ENCODE results near the gene PTPN2. TPM values are rescaled to one million over a fixed set of nuclear protein-coding genes. Genes with fewer than 3 reads are reported as not detected.

Gene PTPN2
- total and polyA plus RNA-seq, 2 donors (not counting 1 experiment from before 2014, with no cell fraction given): 41.2 to 75.5 TPM

DNA sequence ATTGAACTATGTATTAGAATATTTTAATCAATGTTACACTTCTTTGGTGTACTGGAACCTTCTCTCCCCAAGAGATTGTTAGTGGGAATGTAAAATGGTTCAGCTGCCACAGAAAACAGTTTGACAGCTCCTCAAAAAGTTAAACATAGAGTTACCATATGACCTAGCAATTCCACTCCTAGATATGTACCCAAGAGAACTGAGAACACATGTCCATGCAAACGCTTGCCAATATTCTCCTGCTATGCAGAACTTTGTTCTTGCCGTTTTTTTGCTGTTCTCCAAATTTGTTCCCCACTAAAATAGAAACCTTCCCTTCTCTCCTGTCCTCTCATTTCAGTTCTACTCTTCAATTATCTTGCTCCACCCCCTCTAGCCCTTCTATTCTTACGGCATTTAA lies 87.6 kb downstream of the PTPN2 start:
- Mint-ChIP-seq H3K4me3 (no peak overlapping the region), H3K27me3 (no peaks in the 10 kb centered on the region), H3K4me1 (no peaks in the 10 kb centered on the region), H3K27ac (no peak overlapping the region), H3K9me3 (ENCODE audit: insufficient read depth) (no peaks in the 10 kb centered on the region)
- Histone ChIP-seq H3K4me1 (ENCODE audit: control insufficient read depth in 2 of 2, insufficient read depth in 2 of 2, low read length in 2 of 2) (no peaks in the 10 kb centered on the region), H3K79me2 (ENCODE audit: control insufficient read depth, insufficient read depth, low read length) (peaks cover 3% of the 10 kb centered on the region), H3K4me3 (ENCODE audit: control extremely low read depth in 1 of 5, extremely low read depth in 1 of 5, insufficient read depth in 1 of 5, low read depth in 2 of 5, low read length in 4 of 5) (no peak overlapping the region), H3K9me3 (ENCODE audit: control extremely low read depth in 1 of 3, control insufficient read depth in 2 of 3, insufficient read depth in 1 of 3, low read length in 2 of 3) (no peaks in the 10 kb centered on the region), H3K4me2 (replicated peaks; ENCODE audit: low read depth, low read length, poor library complexity, severe bottlenecking) (no peak overlapping the region), H4K20me1 (ENCODE audit: control insufficient read depth, insufficient read depth, low read length, poor library complexity, severe bottlenecking) (no peaks in the 10 kb centered on the region), H3K9ac (ENCODE audit: low read length) (no peak overlapping the region), H2AFZ (ENCODE audit: insufficient read depth, low read depth, low read length, poor library complexity, severe bottlenecking) (no peak overlapping the region), H3K36me3 (replicated peaks in 1 of 2; ENCODE audit: control extremely low read depth in 1 of 2, control insufficient read depth in 1 of 2, extremely low read depth in 1 of 2, insufficient read depth in 2 of 2, low read length in 1 of 2) (peaks cover 0 to 30% of the 10 kb centered on the region in 2 experiments), H3K27ac (ENCODE audit: low read length in 2 of 2) (no peak overlapping the region), H3K27me3 (replicated peaks in 1 of 4; ENCODE audit: control extremely low read depth in 1 of 4, control insufficient read depth in 3 of 4, insufficient read depth in 4 of 4, low read length in 3 of 4) (no peaks in the 10 kb centered on the region)
- DNase-seq: no peak
- intact Hi-C loops (cut with micrococcal nuclease): no loop called here
- ChIA-PET CTCF (interaction anchor here (0.6 kb wide), 1 partner anchor 14 kb away, joined by 5 read pairs; no protein-coding TSS in a partner anchor), POLR2A (no interaction called here)
- 86% methylated on average over 2 of the region's 3 CpGs for WGBS (ENCODE audit: insufficient coverage)
- no peak for ATAC-seq (ENCODE audit: low read depth)
- no peak for TF ChIP-seq EZH2 (IDR thresholded peaks at IDR 0.05; ENCODE audit: borderline replicate concordance, insufficient read depth, low read depth, low read length, poor library complexity, severe bottlenecking)
- TF ChIP-seq, protein P1, sequence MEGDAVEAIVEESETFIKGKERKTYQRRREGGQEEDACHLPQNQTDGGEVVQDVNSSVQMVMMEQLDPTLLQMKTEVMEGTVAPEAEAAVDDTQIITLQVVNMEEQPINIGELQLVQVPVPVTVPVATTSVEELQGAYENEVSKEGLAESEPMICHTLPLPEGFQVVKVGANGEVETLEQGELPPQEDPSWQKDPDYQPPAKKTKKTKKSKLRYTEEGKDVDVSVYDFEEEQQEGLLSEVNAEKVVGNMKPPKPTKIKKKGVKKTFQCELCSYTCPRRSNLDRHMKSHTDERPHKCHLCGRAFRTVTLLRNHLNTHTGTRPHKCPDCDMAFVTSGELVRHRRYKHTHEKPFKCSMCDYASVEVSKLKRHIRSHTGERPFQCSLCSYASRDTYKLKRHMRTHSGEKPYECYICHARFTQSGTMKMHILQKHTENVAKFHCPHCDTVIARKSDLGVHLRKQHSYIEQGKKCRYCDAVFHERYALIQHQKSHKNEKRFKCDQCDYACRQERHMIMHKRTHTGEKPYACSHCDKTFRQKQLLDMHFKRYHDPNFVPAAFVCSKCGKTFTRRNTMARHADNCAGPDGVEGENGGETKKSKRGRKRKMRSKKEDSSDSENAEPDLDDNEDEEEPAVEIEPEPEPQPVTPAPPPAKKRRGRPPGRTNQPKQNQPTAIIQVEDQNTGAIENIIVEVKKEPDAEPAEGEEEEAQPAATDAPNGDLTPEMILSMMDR (IDR thresholded peaks at IDR 0.05): no peak

DNA sequence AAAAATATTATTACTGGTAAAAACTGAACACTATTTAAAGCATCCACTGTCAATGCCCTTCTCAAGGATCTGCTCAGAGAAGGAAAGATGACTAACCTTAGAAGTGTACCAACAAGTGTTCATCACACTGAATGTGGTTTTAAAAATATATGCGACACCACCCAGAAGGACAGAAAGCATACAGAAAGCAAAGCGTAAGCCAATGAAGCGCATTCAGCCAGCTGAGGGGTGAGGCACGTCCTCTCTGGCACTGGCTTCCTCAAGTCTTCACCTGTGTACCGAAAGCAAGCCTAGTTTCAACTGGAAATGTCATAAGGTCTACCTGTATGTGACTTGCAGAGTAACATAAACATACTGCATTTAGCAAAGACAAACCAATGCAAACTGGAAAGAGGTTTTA lies 92.4 kb downstream of the PTPN2 start:
- Histone ChIP-seq H3K79me2 (ENCODE audit: control insufficient read depth, insufficient read depth, low read length) (no peaks in the 10 kb centered on the region), H3K4me1 (ENCODE audit: control insufficient read depth in 2 of 2, insufficient read depth in 2 of 2, low read length in 2 of 2) (no peaks in the 10 kb centered on the region), H4K20me1 (ENCODE audit: control insufficient read depth, insufficient read depth, low read length, poor library complexity, severe bottlenecking) (no peaks in the 10 kb centered on the region), H3K27ac (ENCODE audit: low read length in 2 of 2) (no peak overlapping the region), H3K9ac (ENCODE audit: low read length) (no peak overlapping the region), H3K9me3 (ENCODE audit: control extremely low read depth in 1 of 3, control insufficient read depth in 2 of 3, insufficient read depth in 1 of 3, low read length in 2 of 3) (no peaks in the 10 kb centered on the region), H3K27me3 (replicated peaks in 1 of 4; ENCODE audit: control extremely low read depth in 1 of 4, control insufficient read depth in 3 of 4, insufficient read depth in 4 of 4, low read length in 3 of 4) (no peaks in the 10 kb centered on the region), H2AFZ (ENCODE audit: insufficient read depth, low read depth, low read length, poor library complexity, severe bottlenecking) (no peak overlapping the region), H3K4me3 (ENCODE audit: control extremely low read depth in 1 of 5, extremely low read depth in 1 of 5, insufficient read depth in 1 of 5, low read depth in 2 of 5, low read length in 4 of 5) (no peak overlapping the region), H3K4me2 (replicated peaks; ENCODE audit: low read depth, low read length, poor library complexity, severe bottlenecking) (no peak overlapping the region), H3K36me3 (replicated peaks in 1 of 2; ENCODE audit: control extremely low read depth in 1 of 2, control insufficient read depth in 1 of 2, extremely low read depth in 1 of 2, insufficient read depth in 2 of 2, low read length in 1 of 2) (peaks cover 3 to 12% of the 10 kb centered on the region in 2 experiments)
- H3K27me3 Mint-ChIP-seq: no peaks in the 10 kb centered on the region
- ATAC-seq (ENCODE audit: low read depth): no peak
- H3K9me3 Mint-ChIP-seq (ENCODE audit: insufficient read depth): no peaks in the 10 kb centered on the region
- 68% methylated on average over 4 of the region's 5 CpGs for whole genome bisulfite sequencing (ENCODE audit: insufficient coverage)
- intact Hi-C loops (cut with micrococcal nuclease): no loop called here
- no peak overlapping the region for H3K4me3 Mint-ChIP-seq
- peaks cover 2% of the 10 kb centered on the region for H3K4me1 Mint-ChIP-seq
- ChIA-PET POLR2A (no interaction called here), CTCF (interaction anchor here (1.2 kb wide), 1 partner anchor 9 kb away, joined by 3 read pairs; no protein-coding TSS in a partner anchor)
- no peak for TF ChIP-seq EZH2 (IDR thresholded peaks at IDR 0.05; ENCODE audit: borderline replicate concordance, insufficient read depth, low read depth, low read length, poor library complexity, severe bottlenecking)
- TF ChIP-seq, protein P1 (IDR thresholded peaks at IDR 0.05): no peak
- DNase-seq: no peak
- no peak overlapping the region for H3K27ac Mint-ChIP-seq

Measured in B cell (primary cell).